Measurements from ENCODE around the gene SPOCK2. TPM values are rescaled to one million over a fixed set of nuclear protein-coding genes. Genes with fewer than 3 reads are reported as not detected.

SPOCK2 gene
- total and polyA plus RNA-seq, 2 donors (not counting 3 experiments of a cell fraction or from before 2014, with no cell fraction given), result 0.40 to 1.1 TPM

DNA sequence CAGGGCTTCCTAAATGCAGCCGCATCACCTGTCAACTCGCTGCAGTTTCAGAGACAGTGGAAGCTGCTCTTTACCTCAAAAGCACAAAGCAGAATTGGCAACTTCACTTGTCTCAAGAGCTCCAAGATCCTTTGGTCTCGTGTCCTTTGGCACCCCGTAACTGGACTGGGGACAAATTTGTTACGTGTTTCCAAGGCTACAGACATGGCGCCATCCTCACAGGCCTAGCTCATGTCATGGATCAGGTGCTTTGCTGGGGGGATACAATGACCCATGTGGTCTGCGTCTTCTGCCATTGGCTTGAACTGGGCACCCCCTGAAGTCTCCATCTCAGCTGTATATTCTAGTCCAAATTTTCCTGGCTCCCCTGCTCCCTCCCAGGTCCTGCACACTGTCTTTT is 75.6 kb downstream of the SPOCK2 start:
- no peak overlapping the region for H3K27ac ChIP-seq (ENCODE audit: insufficient read depth, low read depth, low read length)
- H2AFZ ChIP-seq (ENCODE audit: low read depth, low read length), result no peak overlapping the region
- peaks cover 0 to 6% of the 10 kb centered on the region in 2 experiments for H3K27me3 ChIP-seq (ENCODE audit: control insufficient read depth in 2 of 2, insufficient read depth in 2 of 2, low read length in 2 of 2)
- H3K36me3 ChIP-seq (ENCODE audit: control insufficient read depth in 2 of 2, extremely low read depth in 1 of 2, insufficient read depth in 2 of 2, low read length in 2 of 2), result peaks cover 0 to 4% of the 10 kb centered on the region in 2 experiments
- no TSS peak for BruUV-seq (replicated peaks)
- no peaks in the 10 kb centered on the region for H3K79me2 ChIP-seq (ENCODE audit: control insufficient read depth, insufficient read depth, low read length)
- no peaks in the 10 kb centered on the region for H3K9me3 ChIP-seq (replicated peaks; ENCODE audit: control insufficient read depth, insufficient read depth, low read length)
- H3K9ac ChIP-seq (replicated peaks; ENCODE audit: extremely low read depth, insufficient read depth, low read length), result no peak overlapping the region
- dilution Hi-C loops (cut with MboI; ENCODE audit: extremely low pct_ligation_motif_present, low sequenced_read_pairs) (no loop called here), intact Hi-C loops (cut with micrococcal nuclease) (no loop called here)
- FAIRE-seq, result no peak
- H3K4me1 ChIP-seq (ENCODE audit: control insufficient read depth, extremely low read depth, insufficient read depth, low read length), result peaks cover 17% of the 10 kb centered on the region
- no peaks in the 10 kb centered on the region for H4K20me1 ChIP-seq (replicated peaks; ENCODE audit: control insufficient read depth, extremely low read depth, insufficient read depth, low read length)
- H3K4me3 ChIP-seq (replicated peaks in 1 of 3; ENCODE audit: insufficient read depth in 1 of 3, low read depth in 1 of 3, low read length in 3 of 3), result no peak overlapping the region
- TF ChIP-seq, protein P1, sequence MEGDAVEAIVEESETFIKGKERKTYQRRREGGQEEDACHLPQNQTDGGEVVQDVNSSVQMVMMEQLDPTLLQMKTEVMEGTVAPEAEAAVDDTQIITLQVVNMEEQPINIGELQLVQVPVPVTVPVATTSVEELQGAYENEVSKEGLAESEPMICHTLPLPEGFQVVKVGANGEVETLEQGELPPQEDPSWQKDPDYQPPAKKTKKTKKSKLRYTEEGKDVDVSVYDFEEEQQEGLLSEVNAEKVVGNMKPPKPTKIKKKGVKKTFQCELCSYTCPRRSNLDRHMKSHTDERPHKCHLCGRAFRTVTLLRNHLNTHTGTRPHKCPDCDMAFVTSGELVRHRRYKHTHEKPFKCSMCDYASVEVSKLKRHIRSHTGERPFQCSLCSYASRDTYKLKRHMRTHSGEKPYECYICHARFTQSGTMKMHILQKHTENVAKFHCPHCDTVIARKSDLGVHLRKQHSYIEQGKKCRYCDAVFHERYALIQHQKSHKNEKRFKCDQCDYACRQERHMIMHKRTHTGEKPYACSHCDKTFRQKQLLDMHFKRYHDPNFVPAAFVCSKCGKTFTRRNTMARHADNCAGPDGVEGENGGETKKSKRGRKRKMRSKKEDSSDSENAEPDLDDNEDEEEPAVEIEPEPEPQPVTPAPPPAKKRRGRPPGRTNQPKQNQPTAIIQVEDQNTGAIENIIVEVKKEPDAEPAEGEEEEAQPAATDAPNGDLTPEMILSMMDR (IDR thresholded peaks at IDR 0.05; ENCODE audit: extremely low read depth in 1 of 2, insufficient read depth in 1 of 2, low read depth in 1 of 2, low read length in 2 of 2), result no peak
- no peak for TF ChIP-seq MYC (IDR thresholded peaks at IDR 0.05; ENCODE audit: low read depth, low read length)
- TF ChIP-seq, protein P2, sequence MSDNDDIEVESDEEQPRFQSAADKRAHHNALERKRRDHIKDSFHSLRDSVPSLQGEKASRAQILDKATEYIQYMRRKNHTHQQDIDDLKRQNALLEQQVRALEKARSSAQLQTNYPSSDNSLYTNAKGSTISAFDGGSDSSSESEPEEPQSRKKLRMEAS (IDR thresholded peaks at IDR 0.05; ENCODE audit: insufficient read depth, insufficient read length), result no peak
- TF ChIP-seq JUN (IDR thresholded peaks at IDR 0.05; ENCODE audit: borderline replicate concordance, insufficient read depth, insufficient read length, low read depth), result no peak
- no peak for TF ChIP-seq EZH2 (IDR thresholded peaks at IDR 0.05; ENCODE audit: borderline replicate concordance, low read depth, low read length, severe bottlenecking)
- no peak for TF ChIP-seq GATA2 (IDR thresholded peaks at IDR 0.05; ENCODE audit: insufficient read depth, insufficient read length, low read depth, low read length)
- no peak for TF ChIP-seq POLR2AphosphoS5 (IDR thresholded peaks at IDR 0.05; ENCODE audit: insufficient read depth, low read depth, low read length)
- TF ChIP-seq POLR2A (IDR thresholded peaks at IDR 0.05; ENCODE audit: low read depth, low read length), result no peak
- no peaks in the 10 kb centered on the region for H3K9me1 ChIP-seq (replicated peaks; ENCODE audit: control insufficient read depth, extremely low read depth, insufficient read depth, low read length)
- ChIA-PET CTCF (interaction anchor here (0.7 kb wide), 1 partner anchor 12 kb away, joined by 4 read pairs; no protein-coding TSS in a partner anchor), POLR2A (no interaction called here)
- DNase-seq (ENCODE audit: low read depth, low spot score), result no peak
- H3K4me2 ChIP-seq (ENCODE audit: insufficient read depth, low read length), result no peak overlapping the region
